Lower leg skin (tissue), 3 donors: ENCODE measurements around the gene NUAK2.

Experiments
- CTCF ChIP-seq, 3 donors: fragments of 450-650 bp; IDR thresholded peaks; one replicate each; pipeline ENCODE4 v1.5.1; 2016; ENCODE audit warnings: antibody characterized with exemption in 3 of 3, mild to moderate bottlenecking in 3 of 3, moderate library complexity in 2 of 3
- POLR2A ChIP-seq, 2 donors: fragments of 450-650 bp; IDR thresholded peaks; one replicate each; pipeline ENCODE4 v1.6.1; 2016 to 2017; ENCODE audit warnings: antibody characterized with exemption in 2 of 2, mild to moderate bottlenecking in 1 of 2, moderate library complexity in 1 of 2

- no peak for TF ChIP-seq CTCF (IDR thresholded peaks at IDR 0.05)
- TF ChIP-seq POLR2A (IDR thresholded peaks at IDR 0.05): no peak
These were observed 64.5 kb downstream of the NUAK2 start for GRCh38 chr1:205256951-205257625.
